BJ (cell line): ENCODE measurements around the gene UQCC3. TPM values are rescaled to one million over a fixed set of nuclear protein-coding genes. Genes with fewer than 3 reads are reported as not detected.

Experiments used
- CTCF ChIA-PET: fragments of 350-600 bp; formaldehyde crosslinking; extraction: SDS; loops from one replicate; lab custom pipeline; 2021; ENCODE audit warnings: antibody characterized with exemption, inconsistent platforms; lab: Yijun Ruan, JAX
- POLR2A ChIA-PET: fragments of 300-600 bp; sonication (Branson Sonifier 250); formaldehyde crosslinking; extraction: SDS; loops from one replicate; lab custom pipeline; 2021; ENCODE audit warnings: antibody characterized with exemption; lab: Charles Lee
- DNase-seq: peaks from one replicate; pipeline ENCODE4 v3.0.0-alpha.2; 2011; ENCODE audit warnings: low read depth
- H3K27me3 ChIP-seq: 2 replicates; pipeline ENCODE4 v1.6.0; 2011; ENCODE audit warnings: low read length; ENCODE audit not compliant: control insufficient read depth, insufficient read depth
- H3K36me3 ChIP-seq: 2 replicates; pipeline ENCODE4 v1.5.1; 2011; ENCODE audit warnings: low read length; ENCODE audit not compliant: control insufficient read depth, insufficient read depth
- H3K4me3 ChIP-seq: 2 replicates; pipeline ENCODE4 v1.5.1; 2011; ENCODE audit warnings: low read depth, mild to moderate bottlenecking, control low read depth, low read length
- CTCF ChIP-seq: IDR thresholded peaks from 2 replicates; pipeline ENCODE4 v1.5.1; 2011; ENCODE audit warnings: low read depth, mild to moderate bottlenecking, control low read depth, inconsistent platforms, low read length, moderate library complexity; ENCODE audit not compliant: insufficient read depth
- polyA plus RNA-seq: library from polyadenylated mRNA; depleted of rRNA; stranded (reverse); fragments of >200 nt; gene quantifications from 2 replicates; pipeline ENCODE4 v1.2.3, GENCODE V29; 2011

The UQCC3 gene
- polyA plus RNA-seq, 1 experiment: 6.9 TPM

GRCh38 chr11:62665599-62666258 lies 5.7 kb upstream of the UQCC3 start:
- Histone ChIP-seq H3K36me3 (peaks cover 15% of the 10 kb centered on the region), H3K4me3 (peak overlapping the region; percentile 72), H3K27me3 (no peaks in the 10 kb centered on the region)
- DNase-seq: no peak
- POLR2A ChIA-PET: interaction anchor here (0.6 to 2.3 kb wide), 13 partner anchors 9 to 110 kb away, joined by 3 to 19 read pairs (median 10); partner anchors contain the start of genes B3GAT3, GANAB, HNRNPUL2 and INTS5
- CTCF ChIA-PET: interaction anchor here (0.5 to 2.0 kb wide), 13 partner anchors 9 to 120 kb away, joined by 3 to 9 read pairs (median 4); partner anchors contain the start of genes INTS5 and LRRN4CL
- no peak for TF ChIP-seq CTCF

DNA sequence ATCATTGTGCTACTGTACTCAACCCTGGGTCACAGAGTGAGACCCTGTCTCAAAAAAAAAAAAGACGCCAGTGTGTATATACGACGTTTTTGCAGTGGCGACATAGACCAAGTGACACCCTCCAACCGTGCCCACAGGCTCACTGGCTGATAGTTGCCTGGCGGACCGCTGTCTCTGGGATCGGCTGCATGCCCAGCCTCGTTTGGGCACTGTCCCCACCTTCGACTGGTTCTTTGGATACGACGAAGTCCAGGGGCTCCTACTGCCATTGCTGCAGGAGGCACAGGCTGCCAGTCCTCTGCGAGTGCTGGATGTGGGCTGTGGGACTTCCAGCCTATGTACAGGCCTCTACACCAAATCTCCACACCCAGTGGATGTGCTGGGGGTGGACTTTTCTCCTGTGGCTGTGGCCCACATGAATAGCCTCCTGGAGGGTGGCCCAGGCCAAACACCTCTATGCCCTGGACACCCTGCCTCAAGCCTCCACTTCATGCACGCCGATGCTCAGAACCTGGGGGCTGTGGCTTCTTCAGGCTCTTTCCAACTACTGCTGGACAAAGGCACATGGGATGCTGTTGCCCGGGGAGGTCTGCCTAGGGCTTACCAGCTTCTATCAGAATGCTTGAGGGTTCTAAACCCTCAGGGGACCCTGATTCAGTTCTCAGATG lies 5.1 kb upstream of the UQCC3 start:
- CTCF ChIA-PET: interaction anchor here (1.0 to 2.0 kb wide), 7 partner anchors 13 to 120 kb away, joined by 3 to 9 read pairs (median 6); partner anchors contain the start of gene LRRN4CL

DNA sequence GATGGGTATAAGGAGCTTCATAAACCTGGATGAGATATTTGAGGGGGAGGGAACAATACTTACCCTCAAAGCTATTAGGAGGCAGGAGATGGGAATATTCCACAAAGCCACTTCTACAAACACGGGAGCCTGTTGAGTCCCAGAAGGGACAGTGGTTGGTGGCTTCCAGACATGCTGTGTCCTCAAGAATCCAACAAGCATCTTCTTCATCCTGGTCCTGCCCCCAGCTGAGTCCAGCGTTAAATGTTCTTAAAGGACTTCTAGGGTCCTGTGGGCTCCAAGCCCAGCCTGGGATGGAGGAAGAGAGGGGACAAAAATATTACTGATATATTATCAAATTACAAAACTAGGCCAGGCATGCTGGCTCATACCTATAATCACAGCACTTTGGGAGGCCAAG lies 4.0 kb upstream of the UQCC3 start:
- peaks cover 15% of the 10 kb centered on the region for H3K36me3 ChIP-seq
- no peak overlapping the region for H3K4me3 ChIP-seq
- DNase-seq: no peak
- ChIA-PET POLR2A (no interaction called here), CTCF (interaction anchor here (1.0 to 2.0 kb wide), 4 partner anchors 13 to 274 kb away, joined by 3 to 9 read pairs (median 5); no protein-coding TSS in a partner anchor)
- no peaks in the 10 kb centered on the region for H3K27me3 ChIP-seq
- TF ChIP-seq CTCF: no peak

More for the DNA sequence above, 5.1 kb upstream of the UQCC3 start:
- no peak for DNase-seq
- H3K4me3 ChIP-seq: peak overlapping the region; percentile 72
- H3K27me3 ChIP-seq: no peaks in the 10 kb centered on the region
- TF ChIP-seq CTCF: no peak
- POLR2A ChIA-PET: interaction anchor here (0.6 to 2.3 kb wide), 4 partner anchors 20 to 111 kb away, joined by 10 to 19 read pairs (median 14); partner anchors contain the start of genes GANAB, HNRNPUL2 and TUT1
- H3K36me3 ChIP-seq: peaks cover 15% of the 10 kb centered on the region

DNA sequence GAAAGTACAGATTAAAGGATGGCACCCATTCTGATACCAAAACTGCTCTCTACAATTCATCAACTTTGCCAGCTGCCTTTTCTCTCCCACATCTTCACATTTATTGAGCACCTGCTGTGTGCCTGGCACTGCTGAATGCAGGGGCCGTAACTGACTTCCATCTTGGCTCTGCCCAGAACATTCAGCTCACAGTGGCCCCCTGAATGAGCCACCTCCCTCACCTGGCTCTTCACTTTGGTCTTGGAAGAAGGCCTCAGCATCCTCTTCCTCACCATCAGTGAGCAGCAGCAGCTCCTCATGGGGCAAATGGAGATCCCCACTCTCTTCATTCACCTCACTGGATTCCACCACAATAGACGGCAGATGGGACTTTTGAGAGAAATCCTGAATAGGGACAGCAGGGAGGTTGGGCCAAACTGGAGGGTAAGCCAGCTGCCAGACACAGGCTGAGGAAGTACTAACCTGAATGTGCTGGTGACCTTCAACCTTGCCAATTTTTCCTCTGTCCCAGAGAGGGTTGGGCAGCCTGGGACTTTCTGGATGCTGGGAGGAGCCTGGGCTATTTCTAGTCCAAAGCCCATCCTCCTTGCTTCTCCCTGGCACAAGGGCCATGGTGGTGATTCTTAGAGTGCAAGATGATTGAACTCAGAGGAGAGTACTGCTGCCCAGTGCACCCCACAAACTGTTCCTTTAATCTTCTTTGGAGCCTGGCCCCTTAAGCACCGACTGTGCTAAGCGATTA lies 1.9 kb upstream of the UQCC3 start:
- POLR2A ChIA-PET: interaction anchor here (0.6 kb wide), 1 partner anchor 233 kb away, joined by 3 read pairs; no protein-coding TSS in a partner anchor
- CTCF ChIA-PET: interaction anchor here (2.0 to 3.4 kb wide), 3 partner anchors 11 to 25 kb away, joined by 9 to 15 read pairs (median 15); no protein-coding TSS in a partner anchor
- no peak overlapping the region for H3K4me3 ChIP-seq
- no peaks in the 10 kb centered on the region for H3K27me3 ChIP-seq
- peaks cover 15% of the 10 kb centered on the region for H3K36me3 ChIP-seq
- no peak for TF ChIP-seq CTCF
- no peak for DNase-seq
